GM21737 (cell line): ENCODE measurements around the gene MTCP1.

ENCODE experiments used
- ATAC-seq: cut with Tn5 transposase; IDR thresholded peaks from one replicate; pipeline ENCODE4 v1.9.1; 2021; ENCODE audit warnings: mild to moderate bottlenecking, moderate library complexity; ENCODE audit not compliant: unreplicated experiment

MTCP1 gene

DNA sequence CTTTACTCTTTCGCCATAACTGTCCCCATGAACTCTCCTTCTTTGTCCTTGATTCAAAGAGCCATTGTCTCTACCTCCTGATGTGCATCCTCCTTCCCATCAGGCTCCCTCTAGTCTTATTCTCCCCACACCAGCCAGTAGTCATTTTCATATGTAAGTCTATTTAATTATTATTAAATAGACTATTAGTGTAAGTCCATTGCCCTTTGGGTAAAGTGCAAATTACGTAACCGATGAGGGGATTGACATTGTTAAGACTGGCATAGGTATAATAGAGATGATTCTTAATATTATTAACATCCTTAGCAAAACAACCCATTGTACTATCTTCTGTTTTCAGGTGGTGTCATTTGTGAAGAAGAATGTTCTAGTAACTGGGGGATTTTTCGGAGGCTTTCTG, 16.7 kb downstream of the MTCP1 start:
- ATAC-seq: no peak

DNA sequence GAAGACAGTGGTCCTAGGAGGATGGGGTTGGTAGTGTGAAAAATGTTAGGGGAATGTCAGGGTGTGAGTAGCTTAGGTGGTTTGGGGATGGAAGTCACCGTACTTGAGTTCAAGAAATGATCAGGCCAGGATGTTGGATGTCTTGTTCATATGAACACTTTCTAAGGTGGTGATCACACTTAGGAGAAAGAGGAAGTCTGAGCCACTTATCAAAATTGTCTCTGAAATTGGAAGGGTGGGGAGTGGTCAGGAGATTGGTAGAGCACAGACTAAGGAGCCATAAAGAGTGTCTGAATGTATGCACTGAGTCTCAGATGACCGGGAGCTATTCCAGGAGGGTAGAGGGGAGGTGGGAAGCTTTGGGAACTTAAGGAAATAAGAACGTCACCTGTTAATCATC, 17.3 kb downstream of the MTCP1 start:
- no peak for ATAC-seq

DNA sequence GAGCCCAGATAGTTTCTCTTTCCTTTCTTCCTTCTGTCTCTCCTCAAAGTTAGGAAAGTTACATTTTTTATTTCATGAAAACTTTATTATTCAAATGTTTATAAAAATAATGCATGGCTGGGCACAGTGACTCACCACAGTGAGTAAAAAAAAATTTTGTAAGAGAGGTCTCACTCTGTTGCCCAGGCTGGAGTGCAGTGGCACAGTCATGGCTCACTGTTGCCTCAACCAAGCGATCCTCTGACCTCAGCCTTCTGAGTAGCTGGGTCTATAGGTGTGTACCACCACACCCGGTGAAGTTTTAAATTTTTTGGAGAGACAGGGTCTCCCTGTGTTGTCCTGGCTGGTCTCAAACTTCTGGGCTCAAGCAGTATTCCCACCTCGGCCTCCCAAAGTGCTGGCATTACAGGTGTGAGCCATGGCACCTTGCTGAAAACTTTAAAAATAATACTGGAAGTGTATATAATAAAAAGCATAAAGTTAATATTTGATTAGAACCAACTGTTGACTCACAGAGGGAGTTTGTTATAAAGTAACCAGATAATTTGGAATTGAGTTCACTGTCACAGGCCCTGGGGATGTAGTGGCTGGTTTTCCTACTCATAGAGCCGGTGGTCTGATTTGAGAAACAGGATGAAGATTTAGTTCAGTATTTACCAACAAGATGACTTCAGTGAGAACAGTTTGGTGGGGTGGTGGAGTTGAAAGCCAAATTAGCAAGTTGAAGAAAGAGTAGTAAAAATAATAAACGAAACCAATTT, 18.0 kb downstream of the MTCP1 start:
- no peak for ATAC-seq

DNA sequence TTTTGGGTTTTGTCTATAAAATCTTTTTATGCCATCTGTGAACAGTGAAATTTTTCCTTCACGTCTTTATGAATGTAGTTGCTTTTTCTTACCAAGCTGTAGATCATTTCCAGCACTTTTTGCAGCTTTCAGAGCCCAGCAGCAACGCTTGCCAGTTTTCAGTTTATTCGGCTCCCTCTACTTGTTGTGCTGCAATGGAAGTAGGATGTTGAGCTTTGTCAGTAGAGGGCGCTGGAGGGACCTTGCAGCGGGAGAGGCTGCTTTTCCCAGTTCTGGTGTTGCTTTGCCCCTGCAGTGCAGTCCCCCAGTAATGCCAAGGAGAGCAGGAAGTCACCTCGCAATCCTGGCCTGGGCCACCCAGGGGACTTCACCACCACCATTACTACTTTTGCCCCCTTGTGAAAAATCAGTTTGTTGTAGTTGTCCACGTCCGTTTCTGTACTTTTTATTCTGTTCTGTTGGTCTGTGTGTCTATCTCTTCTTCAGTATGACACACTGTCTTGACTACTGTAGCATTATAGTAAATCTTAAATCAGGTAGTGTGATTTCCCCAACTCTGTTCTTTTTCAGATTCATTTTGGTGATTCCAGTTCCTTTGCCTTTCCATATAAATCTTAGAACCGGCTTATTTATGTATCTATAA, 21.8 kb downstream of the MTCP1 start:
- ATAC-seq: no peak

DNA sequence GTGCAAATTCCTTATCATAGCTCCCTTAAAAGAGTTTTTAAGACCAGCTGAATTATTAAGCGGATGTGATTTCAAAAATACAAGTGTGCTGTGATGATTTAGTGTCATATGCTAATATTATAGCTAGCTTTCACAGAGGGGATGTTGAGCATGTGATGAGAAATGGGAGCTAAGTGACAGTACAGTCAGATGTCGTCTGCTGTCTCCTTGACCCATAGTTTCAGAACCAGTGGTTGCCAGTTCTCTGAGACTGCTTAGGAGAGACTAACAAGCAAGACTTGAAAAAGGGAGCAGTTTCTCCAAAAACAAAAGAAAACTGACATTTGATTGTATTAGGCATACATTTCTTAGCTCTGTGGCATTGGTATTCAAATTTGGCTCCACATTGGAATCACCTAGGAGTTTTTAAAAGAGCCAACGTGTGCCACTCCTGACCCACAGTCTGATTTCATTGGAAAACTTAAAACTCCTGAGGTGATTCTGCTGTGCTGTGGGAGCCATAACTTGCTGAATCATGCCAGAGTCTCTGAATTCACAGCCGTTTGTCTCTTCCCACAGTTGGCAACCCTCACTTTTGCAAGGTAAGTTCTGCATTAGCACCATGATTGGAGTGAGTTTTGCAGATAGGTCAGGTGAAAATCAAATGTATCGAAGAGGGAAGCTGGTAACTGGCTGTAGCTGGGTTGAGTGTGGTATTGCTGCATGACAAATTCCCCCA, 24.0 kb downstream of the MTCP1 start:
- no peak for ATAC-seq

DNA sequence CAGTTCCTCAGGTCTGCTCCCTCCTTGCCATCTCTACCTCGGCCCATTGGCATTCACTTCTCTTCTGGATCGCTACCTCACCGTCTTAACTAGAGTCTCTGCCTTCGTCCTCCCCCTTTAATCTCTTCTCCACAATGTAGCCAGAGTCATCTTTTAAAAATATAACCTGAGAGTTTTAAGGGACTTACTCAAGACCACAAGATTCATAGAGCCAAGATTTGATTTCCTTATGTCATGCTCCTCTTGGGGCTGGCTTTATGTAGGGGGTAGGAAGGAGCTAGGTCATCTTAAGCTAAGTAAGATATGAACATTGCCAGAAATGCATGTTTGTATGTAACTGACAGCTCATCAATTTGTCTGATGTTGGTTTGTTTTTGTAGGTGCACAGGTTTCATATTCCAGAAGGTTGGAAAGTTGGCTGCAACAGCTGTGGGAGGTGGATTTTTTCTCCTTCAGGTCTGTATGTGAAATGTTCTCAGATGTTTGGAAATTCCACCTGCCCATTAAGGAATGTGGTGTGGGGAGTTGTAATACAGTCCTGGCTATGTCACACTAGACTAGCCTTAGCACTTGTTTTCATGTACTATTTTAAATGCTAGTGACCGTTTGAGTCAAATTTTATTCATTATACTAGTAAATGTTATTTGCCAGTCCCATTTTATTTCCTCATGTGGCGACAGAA, 24.7 kb downstream of the MTCP1 start:
- no peak for ATAC-seq

DNA sequence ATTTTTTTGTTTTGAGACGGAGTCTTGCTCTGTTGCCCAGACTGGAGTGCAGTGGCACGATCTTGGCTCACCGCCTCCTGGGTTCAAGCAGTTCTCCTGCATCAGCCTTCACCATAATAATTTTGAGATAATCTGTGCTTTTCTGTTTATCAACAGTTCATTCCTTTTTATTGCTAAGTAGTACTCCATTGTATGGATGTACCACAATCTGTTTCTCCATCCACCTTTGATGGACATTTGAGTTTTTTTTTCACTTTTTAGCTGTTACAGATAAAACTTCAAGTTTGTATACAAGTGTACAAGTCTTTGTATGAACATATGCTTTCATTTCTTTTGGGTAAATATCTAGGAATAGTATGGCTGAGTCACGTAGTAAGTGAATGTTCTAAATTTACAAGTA, 35.2 kb downstream of the MTCP1 start:
- no peak for ATAC-seq

DNA sequence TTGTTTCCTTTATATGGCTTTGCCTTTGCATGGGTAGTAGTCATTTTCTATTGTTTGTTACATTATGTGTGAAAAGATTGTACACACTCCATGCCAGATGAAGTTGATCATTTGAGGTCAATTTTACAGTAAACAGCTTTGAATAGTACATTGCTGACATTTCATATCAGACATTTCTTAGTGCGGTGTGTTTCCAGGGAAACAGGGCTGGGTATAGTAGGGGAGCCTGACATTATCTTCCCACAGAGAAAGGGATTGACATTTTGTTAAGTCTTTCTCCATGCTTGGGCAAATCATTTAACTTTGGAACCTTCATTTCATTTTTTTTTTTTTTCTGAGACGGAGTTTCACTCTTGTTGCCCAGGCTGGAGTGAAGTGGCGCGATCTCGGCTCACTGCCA, 39.3 kb downstream of the MTCP1 start:
- ATAC-seq: no peak

DNA sequence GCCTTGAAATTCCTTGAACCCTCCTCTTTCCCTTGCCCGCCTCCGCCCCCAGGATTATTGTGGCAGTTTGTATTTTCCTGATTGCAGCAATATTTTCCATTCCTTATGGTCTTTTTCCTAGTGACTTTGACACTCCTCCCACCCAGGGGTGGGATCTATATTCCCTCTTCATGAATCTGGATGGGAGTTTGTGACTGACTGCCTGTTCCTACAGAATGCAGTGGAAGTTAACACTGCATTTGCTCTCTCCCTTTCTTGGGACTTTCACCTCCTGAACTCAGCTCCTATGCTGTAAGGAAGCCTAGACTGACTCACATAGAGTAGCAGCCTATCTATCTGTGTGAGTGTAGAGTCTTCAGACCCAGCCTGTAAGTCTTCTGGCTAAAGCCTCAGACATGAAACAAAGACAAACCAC, 42.1 kb downstream of the MTCP1 start:
- no peak for ATAC-seq

DNA sequence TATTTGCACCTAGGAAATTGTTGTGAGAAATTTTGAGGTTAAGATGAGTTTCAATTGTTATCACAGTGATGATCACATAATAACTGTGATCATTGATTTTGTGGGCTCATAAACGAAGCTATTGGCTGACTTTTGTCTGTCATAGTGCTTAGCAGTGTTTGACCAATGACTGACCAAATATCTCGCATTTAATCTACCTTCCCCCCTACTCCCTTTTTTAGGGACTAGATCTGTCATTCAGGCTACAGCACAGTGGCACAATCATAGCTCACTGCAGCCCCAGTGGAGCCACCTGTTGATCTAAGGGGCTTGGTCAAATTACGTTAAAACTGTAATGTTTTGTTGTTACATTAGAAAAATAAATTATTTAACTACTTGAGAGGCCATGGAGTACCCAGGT, 42.8 kb downstream of the MTCP1 start:
- ATAC-seq: no peak

DNA sequence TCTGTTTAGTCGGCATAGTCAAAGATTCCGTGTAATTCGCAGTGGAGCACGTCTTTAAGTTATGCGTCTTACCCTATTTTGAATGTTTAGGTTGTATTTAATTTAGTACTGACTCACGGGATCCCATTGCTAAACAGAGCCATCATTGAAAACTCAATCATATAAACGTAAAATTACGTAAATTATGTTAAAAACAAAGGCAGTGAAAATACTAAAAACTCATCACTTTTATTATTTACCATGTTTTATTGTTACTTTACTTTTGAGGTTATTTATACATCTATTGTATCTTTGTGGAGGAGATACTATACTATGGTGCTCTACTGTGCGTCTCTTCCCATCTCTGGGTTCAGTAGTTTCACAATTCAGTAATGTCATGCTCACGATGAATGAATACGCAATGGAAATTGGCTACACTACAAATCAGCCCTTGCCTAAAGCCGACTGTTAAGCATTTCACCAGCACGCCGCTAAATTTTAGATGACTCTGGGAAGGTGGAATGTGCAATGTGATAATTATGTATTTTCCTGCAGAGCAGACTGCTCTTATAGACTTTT, 43.3 kb downstream of the MTCP1 start:
- ATAC-seq: no peak

DNA sequence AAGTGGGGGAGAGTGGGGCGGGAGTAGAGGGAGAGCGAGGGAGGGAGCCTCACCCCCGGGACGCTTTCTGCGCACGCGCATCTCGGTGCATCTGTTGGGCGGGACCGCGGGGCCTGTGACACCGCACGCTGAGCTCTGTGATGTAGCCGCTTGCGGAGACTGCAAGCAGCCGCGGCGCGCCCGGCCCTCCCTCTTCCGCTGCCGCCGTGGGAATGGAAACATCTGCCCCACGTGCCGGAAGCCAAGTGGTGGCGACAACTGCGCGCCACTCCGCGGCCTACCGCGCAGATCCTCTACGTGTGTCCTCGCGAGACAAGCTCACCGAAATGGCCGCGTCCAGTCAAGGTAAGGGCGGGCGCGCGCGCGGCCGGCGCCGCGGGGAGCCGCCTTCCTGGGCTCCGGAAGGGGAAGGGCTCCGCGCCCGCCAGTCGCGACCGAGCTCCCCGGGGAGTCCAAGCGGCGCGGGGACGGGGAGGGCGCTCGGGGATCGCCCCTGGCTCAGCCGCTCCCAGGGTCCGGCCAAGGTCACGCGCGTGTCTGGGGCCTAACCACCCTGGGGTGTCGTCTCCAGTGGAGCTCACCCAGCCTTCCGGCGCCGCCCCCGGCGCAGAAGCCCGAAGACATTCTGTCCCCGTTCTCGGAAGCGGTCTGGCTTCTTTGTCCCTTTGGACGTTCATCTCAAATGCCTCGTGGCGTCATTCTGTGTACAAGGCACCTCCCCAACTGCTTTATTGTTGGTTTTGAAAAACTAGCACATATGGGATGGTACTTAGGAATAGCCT, 44.0 kb downstream of the MTCP1 start, which contains the start of gene FUNDC2:
FUNDC2 (plus strand) TSS at position 118 of the 782 bp plus-strand sequence; CDS start at position 213, 95 bp downstream.
- peak; percentile 87 for ATAC-seq

DNA sequence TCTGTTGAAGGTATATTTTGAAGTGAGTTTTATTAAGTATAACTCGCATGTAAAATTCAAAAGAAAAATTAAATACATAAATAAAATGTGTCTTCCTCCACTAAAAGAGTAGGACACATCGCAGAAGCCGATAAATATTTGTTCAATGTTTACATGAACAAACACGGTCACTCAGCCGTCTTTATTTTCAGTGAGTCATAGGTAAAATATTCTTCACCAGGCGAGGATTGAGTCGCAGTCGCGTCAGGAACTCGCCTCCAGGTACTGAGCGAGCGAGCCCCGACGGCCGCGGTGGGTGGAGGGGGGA, 44.6 kb downstream of the MTCP1 start:
- ATAC-seq: no peak

DNA sequence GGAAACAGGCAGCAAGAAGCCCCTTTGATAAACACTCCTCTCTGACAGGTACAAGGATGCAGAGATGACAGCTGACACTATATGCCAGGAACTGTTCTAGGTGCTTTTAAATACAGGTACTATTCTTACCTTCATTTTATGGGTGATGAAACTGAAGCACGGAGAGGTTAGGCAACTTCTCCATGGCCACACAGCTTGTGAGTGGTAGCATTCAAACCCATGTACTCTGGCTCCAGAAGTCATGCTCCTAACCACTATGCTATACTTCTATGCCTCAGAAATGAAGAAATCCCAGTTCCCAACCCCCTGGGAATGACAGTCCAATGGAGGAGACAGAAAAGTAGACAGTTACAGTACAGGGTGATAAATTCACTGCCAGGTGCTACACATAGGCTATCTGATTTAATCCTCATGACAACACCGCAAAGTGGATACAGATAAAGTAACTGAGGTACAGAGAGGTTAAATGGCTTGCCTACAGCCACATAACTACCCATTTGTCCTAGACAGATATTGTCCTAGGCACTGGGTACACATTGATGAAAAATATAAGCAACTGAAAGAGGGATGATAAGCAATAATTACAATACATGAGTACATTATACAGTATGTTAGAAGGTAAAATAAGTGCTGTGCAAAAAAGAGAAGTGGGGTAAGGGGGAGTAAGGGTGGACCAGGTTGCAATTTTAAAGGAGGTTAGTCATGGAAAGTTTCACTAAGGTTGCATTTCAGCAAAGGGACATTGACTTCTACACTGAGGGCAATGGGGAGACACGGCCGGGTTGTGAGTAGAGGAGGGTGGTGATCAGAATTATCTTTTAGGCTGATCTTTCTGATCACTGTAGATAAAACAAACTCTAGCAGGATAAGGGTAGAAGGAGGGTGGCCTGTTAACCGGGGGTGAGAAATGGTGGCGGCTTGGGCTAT, 46.8 kb downstream of the MTCP1 start:
- no peak for ATAC-seq

DNA sequence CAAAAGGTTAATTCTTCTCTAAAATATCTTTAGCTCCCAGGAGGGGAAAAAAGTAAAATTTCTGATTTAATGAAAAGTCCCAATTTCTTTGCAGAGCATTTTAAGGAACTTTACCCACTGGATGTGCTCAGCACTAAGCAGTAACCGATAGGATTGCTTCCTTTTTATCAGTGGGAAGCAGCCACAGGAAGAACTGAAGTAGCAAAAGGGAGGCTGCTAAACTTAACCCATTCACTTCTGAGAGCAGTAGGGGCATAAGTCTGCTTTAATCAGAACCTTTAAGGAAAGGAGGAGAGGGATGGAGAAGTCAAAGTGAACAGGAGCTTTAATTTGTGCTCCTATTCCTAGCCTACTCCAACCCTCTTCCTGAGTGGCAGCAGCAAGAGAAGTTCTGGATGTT, 48.4 kb downstream of the MTCP1 start, which contains the start of gene F8:
F8 (minus strand) TSS at position 139 of the 400 bp plus-strand sequence. CDS start 171 bp downstream, outside the sequence.
- no peak for ATAC-seq

DNA sequence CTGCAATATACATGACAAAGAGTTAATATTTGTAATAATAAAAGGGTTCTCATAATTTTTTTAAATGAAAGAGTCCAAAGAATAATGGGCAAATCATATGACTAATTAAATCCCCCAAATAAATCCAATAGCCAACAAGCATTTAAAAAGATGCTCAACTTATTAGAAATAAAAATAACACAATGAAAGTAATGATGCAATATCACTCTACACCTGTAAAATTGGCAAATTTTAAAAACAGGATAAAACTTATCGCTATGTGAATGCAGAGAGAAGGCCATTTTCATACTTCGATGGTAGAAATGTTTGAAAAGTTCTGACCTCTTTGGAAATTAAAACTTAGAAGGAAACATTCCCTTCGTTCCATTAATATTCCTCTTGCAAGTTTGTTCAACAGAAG, 50.3 kb downstream of the MTCP1 start:
- ATAC-seq: no peak
